IMR-90 (cell line): ENCODE results near the gene KLF7. TPM values are rescaled to one million over a fixed set of nuclear protein-coding genes. Genes with fewer than 3 reads are reported as not detected.

Source experiments
- ATAC-seq: fragments of 200-7000 bp; cut with Tn5 transposase; 2 replicates; pipeline ENCODE4 v1.9.1; 2020; ENCODE audit warnings: low read depth, mild to moderate bottlenecking, moderate library complexity
- BruUV-seq: library from RNA; stranded (reverse); fragments of 400-500 nt; replicated peaks from 2 replicates; lab custom pipeline; 2021; lab: Mats Ljungman, UMichigan
- CTCF ChIA-PET: fragments of 300-600 bp; formaldehyde crosslinking; extraction: SDS; loops from one replicate; lab custom pipeline; 2021; ENCODE audit warnings: antibody characterized with exemption; lab: Yijun Ruan, JAX
- POLR2A ChIA-PET: fragments of 300-600 bp; sonication (Branson Sonifier 250); formaldehyde crosslinking; loops from one replicate; lab custom pipeline; 2022; ENCODE audit warnings: antibody characterized with exemption; ENCODE audit not compliant: unreplicated experiment; lab: Charles Lee
- DNase-seq: peaks from one replicate; pipeline ENCODE4 v3.0.0; 2013
- H2AFZ ChIP-seq: replicated peaks from 2 replicates; pipeline ENCODE3; 2013; ENCODE audit warnings: low read length, mild to moderate bottlenecking; ENCODE audit not compliant: poor library complexity
- H2AK5ac ChIP-seq: 2 replicates; pipeline ENCODE4 v1.6.1; 2013; ENCODE audit warnings: low read depth, low read length, inconsistent platforms
- H2AK9ac ChIP-seq: replicated peaks from 2 replicates; pipeline ENCODE3; 2013; ENCODE audit warnings: mild to moderate bottlenecking, low read depth, low read length, moderate library complexity; ENCODE audit not compliant: poor library complexity
- H2BK120ac ChIP-seq: 2 replicates; pipeline ENCODE4 v1.6.1; 2013; ENCODE audit warnings: low read depth, low read length, inconsistent platforms
- H2BK15ac ChIP-seq: 3 replicates; pipeline ENCODE4 v1.6.1; 2013; ENCODE audit warnings: low read depth, low read length, inconsistent platforms
- H2BK20ac ChIP-seq: 2 replicates; pipeline ENCODE4 v1.6.1; 2013; ENCODE audit warnings: low read depth, mild to moderate bottlenecking, inconsistent platforms, low read length, moderate library complexity
- H2BK5ac ChIP-seq: 2 replicates; pipeline ENCODE4 v1.6.1; 2013; ENCODE audit warnings: mild to moderate bottlenecking, low read depth, low read length, inconsistent platforms; ENCODE audit not compliant: poor library complexity, severe bottlenecking
- H3K14ac ChIP-seq: replicated peaks from 2 replicates; pipeline ENCODE4 v1.6.1; 2013; ENCODE audit warnings: low read depth, low read length, inconsistent platforms
- H3K18ac ChIP-seq: 2 replicates; pipeline ENCODE4 v1.6.1; 2013; ENCODE audit warnings: low read depth, low read length, control low read depth
- H3K23ac ChIP-seq: 2 replicates; pipeline ENCODE4 v1.6.1; 2013; ENCODE audit warnings: low read depth, low read length, inconsistent platforms
- H3K27ac ChIP-seq: 2 replicates; pipeline ENCODE4 v1.5.1; 2013; ENCODE audit warnings: mild to moderate bottlenecking, control low read depth, low read length; ENCODE audit not compliant: insufficient read depth
- H3K27me3 ChIP-seq: 2 replicates; pipeline ENCODE4 v1.6.1; 2013; ENCODE audit warnings: low read length; ENCODE audit not compliant: control insufficient read depth, insufficient read depth
- H3K36me3 ChIP-seq: 2 replicates; pipeline ENCODE4 v1.6.1; 2013; ENCODE audit warnings: low read length, mixed read lengths; ENCODE audit not compliant: control insufficient read depth, insufficient read depth
- H3K4ac ChIP-seq: 2 replicates; pipeline ENCODE4 v1.6.1; 2013; ENCODE audit warnings: low read depth, low read length, inconsistent platforms
- H3K4me1 ChIP-seq: 2 replicates; pipeline ENCODE4 v1.6.1; 2013; ENCODE audit warnings: low read length, mixed read lengths; ENCODE audit not compliant: control insufficient read depth, insufficient read depth
- H3K4me2 ChIP-seq: 2 replicates; pipeline ENCODE4 v1.6.1; 2013; ENCODE audit warnings: low read depth, mild to moderate bottlenecking, control low read depth, low read length, moderate library complexity
- H3K4me3 ChIP-seq: 2 replicates; pipeline ENCODE4 v1.5.1; 2013; ENCODE audit warnings: low read depth, mild to moderate bottlenecking, control low read depth, low read length, moderate library complexity; ENCODE audit not compliant: insufficient read depth
- H3K56ac ChIP-seq: 2 replicates; pipeline ENCODE4 v1.6.1; 2013; ENCODE audit warnings: low read length, inconsistent platforms; ENCODE audit not compliant: insufficient read depth; ENCODE audit errors: extremely low read depth
- H3K79me1 ChIP-seq, 2 experiments: 2 replicates each; pipeline ENCODE4 v1.6.1; 2013; ENCODE audit warnings: low read length in 2 of 2, inconsistent platforms in 1 of 2, low read depth in 1 of 2
- H3K9ac ChIP-seq: 2 replicates; pipeline ENCODE4 v1.6.1; 2013; ENCODE audit warnings: low read depth, low read length, control low read depth
- H3K9me1 ChIP-seq: 2 replicates; pipeline ENCODE4 v1.6.1; 2013; ENCODE audit warnings: low read length, inconsistent platforms; ENCODE audit not compliant: insufficient read depth
- H3K9me3 ChIP-seq: 2 replicates; pipeline ENCODE4 v1.6.1; 2013; ENCODE audit warnings: low read length; ENCODE audit not compliant: control insufficient read depth, insufficient read depth
- H4K20me1 ChIP-seq: 2 replicates; pipeline ENCODE4 v1.6.1; 2013; ENCODE audit warnings: low read length, inconsistent platforms; ENCODE audit not compliant: insufficient read depth
- H4K5ac ChIP-seq: 2 replicates; pipeline ENCODE4 v1.6.1; 2013; ENCODE audit warnings: mild to moderate bottlenecking, low read depth, low read length, control low read depth
- H4K8ac ChIP-seq, 2 experiments: 2 replicates each; pipeline ENCODE4 v1.6.1; 2013; ENCODE audit warnings: low read depth in 2 of 2, low read length in 2 of 2, control low read depth in 1 of 2, inconsistent platforms in 1 of 2
- H4K91ac ChIP-seq: 2 replicates; pipeline ENCODE4 v1.6.1; 2013; ENCODE audit warnings: low read depth, low read length, inconsistent platforms; ENCODE audit not compliant: insufficient read depth
- BHLHE40 ChIP-seq: fragments of 150-350 bp; IDR thresholded peaks from 2 replicates; pipeline ENCODE4 v1.6.1; 2016; ENCODE audit warnings: mild to moderate bottlenecking, low read depth, low read length
- CEBPB ChIP-seq: IDR thresholded peaks from 2 replicates; pipeline ENCODE4 v1.6.1; 2012; ENCODE audit warnings: low read depth, low read length, improper control_type of control experiment
- CHD1 ChIP-seq: IDR thresholded peaks from 2 replicates; pipeline ENCODE4 v1.6.1; 2012; ENCODE audit warnings: low read depth, low read length, improper control_type of control experiment
- FOS ChIP-seq: fragments of 150-350 bp; IDR thresholded peaks from 2 replicates; pipeline ENCODE4 v1.6.1; 2016; ENCODE audit warnings: low read depth, low read length
- MAFK ChIP-seq: IDR thresholded peaks from 2 replicates; pipeline ENCODE4 v1.6.1; 2012; ENCODE audit warnings: low read depth, low read length, improper control_type of control experiment
- MAZ ChIP-seq: IDR thresholded peaks from 2 replicates; pipeline ENCODE4 v1.6.1; 2012; ENCODE audit warnings: low read depth, mild to moderate bottlenecking, low read length, improper control_type of control experiment, moderate library complexity, borderline replicate concordance
- MXI1 ChIP-seq: IDR thresholded peaks from 2 replicates; pipeline ENCODE4 v1.6.1; 2012; ENCODE audit warnings: low read depth, mild to moderate bottlenecking, low read length, moderate library complexity, borderline replicate concordance
- NFE2L2 ChIP-seq: fragments of 150-350 bp; IDR thresholded peaks from 2 replicates; pipeline ENCODE4 v1.6.1; 2016; ENCODE audit warnings: low read depth, mild to moderate bottlenecking, low read length
- POLR2A ChIP-seq: IDR thresholded peaks from 2 replicates; pipeline ENCODE4 v1.6.1; 2012; ENCODE audit warnings: mild to moderate bottlenecking, low read depth, low read length
- RAD21 ChIP-seq: IDR thresholded peaks from 2 replicates; pipeline ENCODE4 v1.6.1; 2012; ENCODE audit warnings: low read length, improper control_type of control experiment
- RCOR1 ChIP-seq: IDR thresholded peaks from 2 replicates; pipeline ENCODE4 v1.6.1; 2012; ENCODE audit warnings: mild to moderate bottlenecking, low read length, improper control_type of control experiment; ENCODE audit not compliant: insufficient replicate concordance
- RFX5 ChIP-seq: IDR thresholded peaks from 2 replicates; pipeline ENCODE4 v1.8.0; 2012; ENCODE audit warnings: low read depth, mild to moderate bottlenecking, low read length, moderate library complexity
- SMC3 ChIP-seq: fragments of 150-350 bp; IDR thresholded peaks from 2 replicates; pipeline ENCODE4 v1.6.1; 2016; ENCODE audit warnings: low read depth, mild to moderate bottlenecking, antibody characterized with exemption, low read length, moderate library complexity
- WGBS, 2 experiments: methylation state at CpG; one replicate each; pipeline versions ENCODE4 v1.1.5 to v1.1.7; 2013; ENCODE audit warnings: missing lambda C conversion rate in 2 of 2; ENCODE audit not compliant: insufficient read length in 1 of 2; ENCODE audit errors: extremely low coverage in 2 of 2; 5-methylcytosine and 5-hydroxymethylcytosine counted together
- dilution Hi-C: fragments of 300-500 bp; cut with HindIII; formaldehyde crosslinking; loops from one replicate; pipeline ENCODE4 v1.14.3; 2018; ENCODE audit warnings: low sequenced_read_pairs; ENCODE audit not compliant: unreplicated experiment
- in situ Hi-C: fragments of 300-500 bp; cut with MboI; formaldehyde crosslinking; loops from 3 replicates; pipeline ENCODE4 v1.14.3; 2019; ENCODE audit warnings: low sequenced_read_pairs, inconsistent platforms, mixed read lengths
- intact Hi-C: fragments of 100-400 bp; cut with micrococcal nuclease; formaldehyde crosslinking; loops from 2 replicates; pipeline ENCODE4 v1.10.0; 2022
- polyA plus RNA-seq, 3 experiments: library from polyadenylated mRNA; depleted of rRNA; stranded (reverse); fragments of >200 nt; gene quantifications; 2 replicates each; pipeline ENCODE4 v1.2.3, GENCODE V29; 2012; ENCODE audit warnings: low replicate concordance in 1 of 3
- total RNA-seq: library from RNA; depleted of rRNA; stranded (reverse); fragments of >200 nt; gene quantifications from 2 replicates; pipeline ENCODE4 v1.2.3, GENCODE V29; 2012
- TF ChIP-seq, protein P1 (sequence below): conservative IDR thresholded peaks from 2 replicates; pipeline ENCODE4 v1.5.1; 2012; ENCODE audit warnings: mild to moderate bottlenecking, low read depth, low read length, improper control_type of control experiment
- TF ChIP-seq, protein P2 (sequence below): fragments of 150-350 bp; IDR thresholded peaks from 2 replicates; pipeline ENCODE4 v1.6.1; 2017; ENCODE audit warnings: mild to moderate bottlenecking, antibody characterized with exemption, low read length, low read depth
- TF ChIP-seq, protein P3 (sequence below): fragments of 150-350 bp; IDR thresholded peaks from 2 replicates; pipeline ENCODE4 v1.6.1; 2016; ENCODE audit warnings: low read depth, mild to moderate bottlenecking, low read length, moderate library complexity, borderline replicate concordance

KLF7 gene
- total and polyA plus RNA-seq, 2 of the 4 experiments (the other 2 are of a cell fraction), result 23.1 to 28.5 TPM

DNA sequence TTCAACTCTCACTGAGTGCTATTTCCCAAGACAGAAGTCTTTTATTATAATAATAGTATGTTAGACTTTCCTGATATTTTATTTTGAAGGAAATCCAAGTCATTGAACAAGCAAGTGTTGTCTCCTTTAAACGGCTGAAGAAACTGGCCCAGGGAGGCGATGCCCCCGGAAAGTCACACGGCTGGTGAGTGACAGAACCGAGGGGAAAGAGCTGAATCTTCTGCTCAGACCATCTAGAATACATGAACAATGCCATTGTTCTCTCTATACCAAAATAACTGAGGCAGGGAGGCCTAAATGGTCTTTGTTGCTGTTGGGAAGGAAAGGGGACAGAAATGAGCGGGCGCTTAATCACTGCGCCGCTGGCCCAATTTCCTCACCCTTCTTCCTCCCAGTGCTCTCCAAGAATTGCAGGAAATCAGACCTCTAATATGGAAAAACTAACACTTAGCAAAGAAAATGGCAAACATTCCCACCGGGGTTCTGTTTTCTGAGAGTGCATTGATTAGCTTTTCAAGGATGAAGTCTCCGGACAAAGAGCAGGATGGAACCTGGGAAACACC, 101.5 kb downstream of the KLF7 start:
- POLR2A ChIA-PET, result no interaction called here
- no peaks in the 10 kb centered on the region for H3K9me1 ChIP-seq
- no peak for ATAC-seq
- CTCF ChIA-PET, result interaction anchor here (1.2 kb wide), 1 partner anchor 409 kb away, joined by 3 read pairs; no protein-coding TSS in a partner anchor
- in situ Hi-C loops (no loop called here), dilution Hi-C loops (no loop called here), intact Hi-C loops (no loop called here)
- no peak overlapping the region for H2BK120ac ChIP-seq
- no peaks in the 10 kb centered on the region for H3K79me1 ChIP-seq
- no peak overlapping the region for H3K56ac ChIP-seq
- H3K4me1 ChIP-seq, result peaks cover 2% of the 10 kb centered on the region
- no peak overlapping the region for H3K9ac ChIP-seq
- no peak overlapping the region for H3K23ac ChIP-seq
- H4K5ac ChIP-seq, result no peak overlapping the region
- no peaks in the 10 kb centered on the region for H4K20me1 ChIP-seq
- no peak overlapping the region for H4K91ac ChIP-seq
- H3K18ac ChIP-seq, result no peak overlapping the region
- H2AK5ac ChIP-seq, result no peak overlapping the region
- no peaks in the 10 kb centered on the region for H3K9me3 ChIP-seq
- H3K4me2 ChIP-seq, result no peak overlapping the region
- no peak overlapping the region for H2AK9ac ChIP-seq
- H2BK15ac ChIP-seq, result no peak overlapping the region
- no peak for DNase-seq
- BruUV-seq, result no TSS peak
- H2AFZ ChIP-seq, result no peak overlapping the region
- no peaks in the 10 kb centered on the region for H3K36me3 ChIP-seq
- no peak overlapping the region for H3K4ac ChIP-seq
- no peak overlapping the region for H3K4me3 ChIP-seq
- H2BK5ac ChIP-seq, result no peak overlapping the region
- WGBS, 2 experiments, result no CpG with 5 or more reads among the region's 11 CpGs
- H3K27ac ChIP-seq, result no peak overlapping the region
- no peaks in the 10 kb centered on the region for H3K27me3 ChIP-seq
- H4K8ac ChIP-seq, result no peak overlapping the region
- no peak overlapping the region for H2BK20ac ChIP-seq
- TF ChIP-seq, protein P1, sequence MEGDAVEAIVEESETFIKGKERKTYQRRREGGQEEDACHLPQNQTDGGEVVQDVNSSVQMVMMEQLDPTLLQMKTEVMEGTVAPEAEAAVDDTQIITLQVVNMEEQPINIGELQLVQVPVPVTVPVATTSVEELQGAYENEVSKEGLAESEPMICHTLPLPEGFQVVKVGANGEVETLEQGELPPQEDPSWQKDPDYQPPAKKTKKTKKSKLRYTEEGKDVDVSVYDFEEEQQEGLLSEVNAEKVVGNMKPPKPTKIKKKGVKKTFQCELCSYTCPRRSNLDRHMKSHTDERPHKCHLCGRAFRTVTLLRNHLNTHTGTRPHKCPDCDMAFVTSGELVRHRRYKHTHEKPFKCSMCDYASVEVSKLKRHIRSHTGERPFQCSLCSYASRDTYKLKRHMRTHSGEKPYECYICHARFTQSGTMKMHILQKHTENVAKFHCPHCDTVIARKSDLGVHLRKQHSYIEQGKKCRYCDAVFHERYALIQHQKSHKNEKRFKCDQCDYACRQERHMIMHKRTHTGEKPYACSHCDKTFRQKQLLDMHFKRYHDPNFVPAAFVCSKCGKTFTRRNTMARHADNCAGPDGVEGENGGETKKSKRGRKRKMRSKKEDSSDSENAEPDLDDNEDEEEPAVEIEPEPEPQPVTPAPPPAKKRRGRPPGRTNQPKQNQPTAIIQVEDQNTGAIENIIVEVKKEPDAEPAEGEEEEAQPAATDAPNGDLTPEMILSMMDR, result no peak
- TF ChIP-seq CHD1, result no peak
- TF ChIP-seq SMC3, result no peak
- no peak for TF ChIP-seq FOS
- TF ChIP-seq BHLHE40, result no peak
- no peak for TF ChIP-seq MAFK
- TF ChIP-seq MXI1, result no peak
- TF ChIP-seq, protein P2, sequence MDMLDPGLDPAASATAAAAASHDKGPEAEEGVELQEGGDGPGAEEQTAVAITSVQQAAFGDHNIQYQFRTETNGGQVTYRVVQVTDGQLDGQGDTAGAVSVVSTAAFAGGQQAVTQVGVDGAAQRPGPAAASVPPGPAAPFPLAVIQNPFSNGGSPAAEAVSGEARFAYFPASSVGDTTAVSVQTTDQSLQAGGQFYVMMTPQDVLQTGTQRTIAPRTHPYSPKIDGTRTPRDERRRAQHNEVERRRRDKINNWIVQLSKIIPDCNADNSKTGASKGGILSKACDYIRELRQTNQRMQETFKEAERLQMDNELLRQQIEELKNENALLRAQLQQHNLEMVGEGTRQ, result no peak
- TF ChIP-seq NFE2L2, result no peak
- TF ChIP-seq RCOR1, result no peak
- no peak for TF ChIP-seq MAZ
- no peak for TF ChIP-seq POLR2A
- TF ChIP-seq CEBPB, result no peak
- no peak for TF ChIP-seq RFX5
- TF ChIP-seq, protein P3, sequence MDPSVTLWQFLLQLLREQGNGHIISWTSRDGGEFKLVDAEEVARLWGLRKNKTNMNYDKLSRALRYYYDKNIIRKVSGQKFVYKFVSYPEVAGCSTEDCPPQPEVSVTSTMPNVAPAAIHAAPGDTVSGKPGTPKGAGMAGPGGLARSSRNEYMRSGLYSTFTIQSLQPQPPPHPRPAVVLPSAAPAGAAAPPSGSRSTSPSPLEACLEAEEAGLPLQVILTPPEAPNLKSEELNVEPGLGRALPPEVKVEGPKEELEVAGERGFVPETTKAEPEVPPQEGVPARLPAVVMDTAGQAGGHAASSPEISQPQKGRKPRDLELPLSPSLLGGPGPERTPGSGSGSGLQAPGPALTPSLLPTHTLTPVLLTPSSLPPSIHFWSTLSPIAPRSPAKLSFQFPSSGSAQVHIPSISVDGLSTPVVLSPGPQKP, result no peak
- TF ChIP-seq RAD21, result no peak
- no peak overlapping the region for H3K14ac ChIP-seq
